Mucosa of rectum (tissue), 2 donors: ENCODE results near the gene GSTT4.
"Not testable (repeated sequence)": the region's sequence is repeated elsewhere in the genome, so short reads cannot be mapped to it uniquely, and the experiment has no call there.

Source experiments
- H3K27ac ChIP-seq, 2 donors: one replicate each; pipeline ENCODE4 v1.7.0; 2013; ENCODE audit warnings: inconsistent platforms in 2 of 2, low read depth in 2 of 2, low read length in 2 of 2
- H3K27me3 ChIP-seq, 2 donors: one replicate each; pipeline ENCODE4 v1.7.0; 2013; ENCODE audit warnings: low read length in 2 of 2; ENCODE audit not compliant: control insufficient read depth in 2 of 2, insufficient read depth in 2 of 2
- H3K36me3 ChIP-seq, 2 donors: one replicate each; pipeline ENCODE4 v1.7.0; 2013; ENCODE audit warnings: low read length in 2 of 2; ENCODE audit not compliant: control insufficient read depth in 2 of 2, insufficient read depth in 2 of 2
- H3K4me1 ChIP-seq, 2 donors: one replicate each; pipeline ENCODE4 v1.7.0; 2013; ENCODE audit warnings: low read length in 2 of 2, mild to moderate bottlenecking in 1 of 2; ENCODE audit not compliant: control insufficient read depth in 2 of 2, insufficient read depth in 2 of 2
- H3K4me3 ChIP-seq, 2 donors: one replicate each; pipeline ENCODE4 v1.7.0; 2013; ENCODE audit warnings: low read length in 2 of 2
- H3K9ac ChIP-seq, 2 donors: one replicate each; pipeline ENCODE4 v1.7.0; 2013; ENCODE audit warnings: low read length in 2 of 2, low read depth in 1 of 2, mild to moderate bottlenecking in 1 of 2
- H3K9me3 ChIP-seq, 2 donors: one replicate each; pipeline ENCODE4 v1.7.0; 2013; ENCODE audit warnings: low read length in 2 of 2; ENCODE audit not compliant: control insufficient read depth in 2 of 2
- donor health status: healthy.
- donor health status: Normal muscosa, but diverticular disease.

GSTT4 gene

GRCh38 chr22:23974836-23975352, 30.4 kb downstream of the GSTT4 start:
- peaks cover 20 to 21% of the 10 kb centered on the region in 2 donors for H3K36me3 ChIP-seq
- H3K4me3 ChIP-seq, H3K27ac ChIP-seq, H3K9me3 ChIP-seq, H3K27me3 ChIP-seq, H3K9ac ChIP-seq, H3K4me1 ChIP-seq: not testable (repeated sequence)

DNA sequence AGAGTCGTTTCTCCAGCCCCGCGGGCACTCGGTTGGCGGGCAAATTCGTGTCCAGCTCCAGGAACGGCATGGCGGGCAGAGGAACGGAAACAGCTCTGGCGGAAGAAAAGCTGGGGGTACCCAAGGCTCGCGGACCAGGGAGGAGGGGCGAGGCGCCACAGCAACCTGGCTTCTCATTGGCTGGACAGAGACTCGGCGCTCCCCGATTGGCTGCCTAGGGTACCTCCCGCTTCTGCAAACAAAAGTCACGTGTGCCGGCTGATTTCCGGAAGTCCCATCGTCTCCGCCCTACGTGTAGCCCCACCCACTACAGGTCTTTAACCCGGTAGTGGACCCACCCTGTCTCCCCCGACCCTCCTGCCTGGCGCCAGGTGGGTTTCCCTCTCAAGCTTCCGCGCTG, 30.9 kb downstream of the GSTT4 start, which contains the start of gene DDT:
DDT (minus strand) TSS at position 97 of the 400 bp plus-strand sequence; CDS start at position 70, 27 bp downstream.
- not testable (repeated sequence) for H3K4me1 ChIP-seq, H3K9me3 ChIP-seq, H3K27ac ChIP-seq, H3K4me3 ChIP-seq, H3K27me3 ChIP-seq, H3K9ac ChIP-seq
- peaks cover 26% of the 10 kb centered on the region in 2 donors for H3K36me3 ChIP-seq

DNA sequence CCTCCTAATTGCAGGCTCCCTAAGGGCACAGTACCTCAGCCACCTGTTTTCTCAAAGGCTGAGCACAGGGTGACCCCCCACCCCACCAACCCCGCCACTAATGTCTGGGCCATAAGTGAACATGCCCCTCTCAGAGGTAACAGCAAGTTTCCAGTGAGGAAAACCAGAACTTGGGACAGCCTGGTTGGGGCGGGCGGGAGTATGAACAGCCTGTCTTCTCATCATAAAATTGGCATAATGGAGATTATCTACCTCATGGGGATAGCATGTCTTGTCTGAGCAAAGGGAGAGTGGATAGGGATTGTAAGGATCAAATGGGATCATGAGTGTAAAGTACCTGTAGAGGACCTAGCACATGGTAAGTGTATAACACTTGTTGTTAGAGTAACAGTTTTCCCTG, 33.3 kb downstream of the GSTT4 start:
- H3K4me3 ChIP-seq, H3K9ac ChIP-seq, H3K27ac ChIP-seq, H3K4me1 ChIP-seq, H3K27me3 ChIP-seq, H3K9me3 ChIP-seq: not testable (repeated sequence)
- H3K36me3 ChIP-seq, result peaks cover 29 to 30% of the 10 kb centered on the region in 2 donors

DNA sequence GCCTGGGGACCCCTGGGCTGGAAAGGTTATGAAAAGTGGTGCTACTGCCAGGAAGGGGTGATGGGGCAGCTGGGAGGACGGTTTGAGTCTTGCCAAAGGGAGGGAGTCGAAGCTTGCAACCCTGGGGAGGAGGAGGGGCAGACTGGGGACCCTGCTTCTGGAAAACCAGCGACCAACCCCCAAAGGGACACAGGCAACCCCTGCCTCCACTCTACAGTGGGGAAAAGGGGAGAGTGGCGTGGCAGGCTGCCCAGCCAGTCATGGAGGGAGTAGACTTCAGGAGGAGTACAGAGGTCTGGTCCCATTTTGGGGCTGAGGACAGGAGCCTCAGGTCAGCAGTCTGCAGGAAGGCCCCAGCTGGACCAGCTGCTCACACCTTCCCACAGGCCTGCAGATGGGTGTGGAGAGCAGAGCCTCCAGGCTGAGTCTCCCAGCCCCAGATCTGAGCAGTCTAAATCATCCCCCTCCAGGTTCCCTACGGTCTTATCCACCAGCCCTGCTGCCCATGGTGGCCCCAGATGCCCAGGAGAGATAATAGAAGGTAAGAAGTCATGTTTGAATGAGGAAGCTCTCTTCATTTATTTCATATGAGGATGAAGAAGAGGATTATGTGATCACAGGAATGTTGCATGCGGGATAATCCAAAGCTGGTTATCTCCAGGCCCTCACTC, 34.3 kb downstream of the GSTT4 start:
- peaks cover 29 to 30% of the 10 kb centered on the region in 2 donors for H3K36me3 ChIP-seq
- H3K9me3 ChIP-seq, result no peaks in the 10 kb centered on the region
- no peak overlapping the region for H3K4me3 ChIP-seq
- H3K9ac ChIP-seq, result no peak overlapping the region
- no peaks in the 10 kb centered on the region for H3K27me3 ChIP-seq
- H3K4me1 ChIP-seq, result no peaks in the 10 kb centered on the region
- H3K27ac ChIP-seq, result no peak overlapping the region

DNA sequence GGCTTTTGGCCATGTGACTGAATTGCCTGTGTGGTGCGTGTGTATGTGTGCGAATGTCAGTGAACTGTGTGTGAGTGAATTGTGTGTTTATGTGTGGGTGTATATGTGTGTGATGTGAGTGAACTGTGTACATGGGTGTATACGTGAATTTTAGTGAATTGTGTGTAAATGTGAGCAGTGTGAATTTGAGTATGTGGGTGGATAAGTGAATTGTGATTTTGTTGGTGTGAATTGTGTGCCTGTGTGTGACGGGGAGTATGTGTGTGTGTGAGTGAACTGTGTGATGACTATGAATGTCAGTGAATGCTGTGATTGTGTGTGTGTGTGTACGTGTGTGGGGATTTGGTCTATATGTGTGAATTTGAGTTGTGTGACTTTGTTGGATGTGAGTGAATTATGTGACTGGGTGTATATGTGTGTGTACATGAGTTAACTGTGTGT, 35.0 kb downstream of the GSTT4 start:
- H3K4me3 ChIP-seq, result no peak overlapping the region
- peaks cover 29 to 30% of the 10 kb centered on the region in 2 donors for H3K36me3 ChIP-seq
- H3K27ac ChIP-seq, result no peak overlapping the region
- H3K4me1 ChIP-seq, result no peaks in the 10 kb centered on the region
- no peaks in the 10 kb centered on the region for H3K27me3 ChIP-seq
- no peak overlapping the region for H3K9ac ChIP-seq
- no peaks in the 10 kb centered on the region for H3K9me3 ChIP-seq

GRCh38 chr22:23969071-23969470, 36.2 kb downstream of the GSTT4 start:
- H3K4me1 ChIP-seq, result no peaks in the 10 kb centered on the region
- peaks cover 29 to 30% of the 10 kb centered on the region in 2 donors for H3K36me3 ChIP-seq
- no peaks in the 10 kb centered on the region for H3K27me3 ChIP-seq
- no peaks in the 10 kb centered on the region for H3K9me3 ChIP-seq
- H3K9ac ChIP-seq, result no peak overlapping the region
- H3K4me3 ChIP-seq, result no peak overlapping the region
- H3K27ac ChIP-seq, result no peak overlapping the region

DNA sequence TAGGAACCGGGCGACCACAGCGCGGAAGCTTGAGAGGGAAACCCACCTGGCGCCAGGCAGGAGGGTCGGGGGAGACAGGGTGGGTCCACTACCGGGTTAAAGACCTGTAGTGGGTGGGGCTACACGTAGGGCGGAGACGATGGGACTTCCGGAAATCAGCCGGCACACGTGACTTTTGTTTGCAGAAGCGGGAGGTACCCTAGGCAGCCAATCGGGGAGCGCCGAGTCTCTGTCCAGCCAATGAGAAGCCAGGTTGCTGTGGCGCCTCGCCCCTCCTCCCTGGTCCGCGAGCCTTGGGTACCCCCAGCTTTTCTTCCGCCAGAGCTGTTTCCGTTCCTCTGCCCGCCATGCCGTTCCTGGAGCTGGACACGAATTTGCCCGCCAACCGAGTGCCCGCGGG, 38.7 kb downstream of the GSTT4 start, which contains the start of gene DDTL:
DDTL (plus strand) TSS at position 321 of the 400 bp plus-strand sequence; CDS start at position 348, 27 bp downstream.
- peaks cover 26% of the 10 kb centered on the region in 2 donors for H3K36me3 ChIP-seq
- H3K4me3 ChIP-seq, H3K9ac ChIP-seq, H3K27ac ChIP-seq, H3K4me1 ChIP-seq, H3K27me3 ChIP-seq, H3K9me3 ChIP-seq: not testable (repeated sequence)

GRCh38 chr22:23966094-23966493, 39.2 kb downstream of the GSTT4 start:
- not testable (repeated sequence) for H3K9me3 ChIP-seq, H3K27ac ChIP-seq, H3K4me1 ChIP-seq, H3K9ac ChIP-seq, H3K4me3 ChIP-seq, H3K27me3 ChIP-seq
- H3K36me3 ChIP-seq, result peaks cover 21% of the 10 kb centered on the region in 2 donors

DNA sequence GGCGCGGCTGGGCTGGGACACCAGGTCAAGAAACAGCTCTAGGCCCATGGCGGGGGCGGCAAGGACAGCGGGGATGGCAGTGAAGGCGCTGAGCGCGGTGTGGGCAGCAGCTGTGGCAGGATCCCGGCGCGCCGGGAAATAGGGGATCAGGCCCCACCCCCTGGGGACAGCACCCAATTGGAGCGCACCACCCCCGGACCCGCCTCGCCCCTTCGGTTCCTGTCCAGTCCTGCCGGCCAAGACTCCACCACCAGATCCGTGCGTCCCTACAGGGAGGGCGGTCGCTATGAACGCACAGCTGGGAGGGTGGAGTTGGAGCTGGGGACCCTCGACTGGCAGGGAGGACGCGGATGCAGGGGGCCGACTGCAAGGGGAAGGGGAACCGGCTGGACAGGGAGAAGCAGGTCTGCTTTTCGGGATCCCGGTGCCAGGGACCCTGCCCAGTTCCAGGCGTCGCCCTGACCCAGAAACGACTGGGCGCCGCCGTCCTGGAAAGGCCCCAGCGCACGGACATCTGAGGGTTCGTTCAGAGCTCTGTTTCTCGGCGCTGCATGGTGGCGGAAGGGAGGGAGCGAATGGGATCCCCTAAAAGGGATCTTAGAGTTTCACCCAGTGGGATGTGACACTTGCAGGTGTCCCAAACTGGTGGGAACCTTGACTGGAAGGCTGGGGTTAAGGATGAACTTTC, 44.0 kb downstream of the GSTT4 start, which contains the start of gene GSTT2B:
GSTT2B (minus strand) TSS at position 112 of the 688 bp plus-strand sequence; CDS start at position 48, 64 bp downstream.
- not testable (repeated sequence) for H3K27me3 ChIP-seq, H3K9ac ChIP-seq, H3K9me3 ChIP-seq, H3K36me3 ChIP-seq, H3K4me1 ChIP-seq, H3K4me3 ChIP-seq, H3K27ac ChIP-seq

- not testable (repeated sequence) for H3K36me3 ChIP-seq
Observed at GRCh38 chr22:23956301-23956900, 48.9 kb downstream of the GSTT4 start.

More at GRCh38 chr22:23956301-23956900, 48.9 kb downstream of the GSTT4 start:
- H3K27me3 ChIP-seq, H3K4me3 ChIP-seq, H3K9me3 ChIP-seq, H3K4me1 ChIP-seq, H3K9ac ChIP-seq, H3K27ac ChIP-seq: not testable (repeated sequence)
